Astrocyte (in vitro differentiated cells and primary cell): ENCODE measurements around the gene DNMBP.

Source experiments
- CTCF ChIP-seq: IDR thresholded peaks from 2 replicates; pipeline ENCODE4 v1.5.1; 2011; ENCODE audit warnings: low read depth, mild to moderate bottlenecking, inconsistent platforms, low read length, moderate library complexity; ENCODE audit not compliant: insufficient read depth
- EZH2 ChIP-seq: IDR thresholded peaks from 2 replicates; pipeline ENCODE4 v1.6.1; 2012; ENCODE audit warnings: mild to moderate bottlenecking, low read length, inconsistent platforms; ENCODE audit not compliant: insufficient read depth

- no peak for TF ChIP-seq CTCF
- TF ChIP-seq EZH2, result no peak
These were observed 93.0 kb downstream of the DNMBP start for GRCh38 chr10:99916776-99917175.
